ENCODE measurements around the gene RNF103. TPM values are rescaled to one million over a fixed set of nuclear protein-coding genes. Genes with fewer than 3 reads are reported as not detected.

The RNF103 gene
- total RNA-seq, 1 experiment from 2014 or later: 12.4 TPM

- H3K4me3 Mint-ChIP-seq (ENCODE audit: unreplicated experiment): no peak overlapping the region
- no TSS peak for BruUV-seq (replicated peaks)
- POLR2A ChIA-PET: interaction anchor here (0.6 kb wide), 1 partner anchor 63 kb away, joined by 3 read pairs; no protein-coding TSS in a partner anchor
- no peak for DNase-seq (ENCODE audit: unreplicated experiment)
- intact Hi-C loops (cut with micrococcal nuclease): no loop called here
- H3K27me3 Mint-ChIP-seq (ENCODE audit: insufficient read depth, unreplicated experiment): no peaks in the 10 kb centered on the region
- H3K27ac Mint-ChIP-seq (ENCODE audit: low read depth, unreplicated experiment): no peak overlapping the region
- CTCF ChIA-PET: interaction anchor here (0.7 kb wide), 1 partner anchor 897 kb away, joined by 3 read pairs; no protein-coding TSS in a partner anchor
- no peaks in the 10 kb centered on the region for H3K36me3 Mint-ChIP-seq (ENCODE audit: insufficient read depth, unreplicated experiment)
- no peaks in the 10 kb centered on the region for H3K4me1 Mint-ChIP-seq (ENCODE audit: insufficient read depth, unreplicated experiment)
- H3K9me3 Mint-ChIP-seq (ENCODE audit: unreplicated experiment): peaks cover 7% of the 10 kb centered on the region
- no peak for TF ChIP-seq CTCF (IDR thresholded peaks at IDR 0.05; ENCODE audit: unreplicated experiment)
Measured at GRCh38 chr2:86649119-86649947, 25.7 kb upstream of the RNF103 start.

- no peak for TF ChIP-seq CTCF (IDR thresholded peaks at IDR 0.05; ENCODE audit: unreplicated experiment)
- DNase-seq (ENCODE audit: unreplicated experiment): no peak
- intact Hi-C loops (cut with micrococcal nuclease): no loop called here
- CTCF ChIA-PET: interaction anchor here (0.6 kb wide), 1 partner anchor 160 kb away, joined by 3 read pairs; no protein-coding TSS in a partner anchor
- Mint-ChIP-seq H3K4me1 (ENCODE audit: insufficient read depth, unreplicated experiment) (no peaks in the 10 kb centered on the region), H3K36me3 (ENCODE audit: insufficient read depth, unreplicated experiment) (no peaks in the 10 kb centered on the region), H3K27me3 (ENCODE audit: insufficient read depth, unreplicated experiment) (no peaks in the 10 kb centered on the region), H3K27ac (ENCODE audit: low read depth, unreplicated experiment) (no peak overlapping the region), H3K9me3 (ENCODE audit: unreplicated experiment) (peaks cover 7% of the 10 kb centered on the region), H3K4me3 (ENCODE audit: unreplicated experiment) (no peak overlapping the region)
- POLR2A ChIA-PET: interaction anchor here (0.6 kb wide), 1 partner anchor 62 kb away, joined by 3 read pairs; no protein-coding TSS in a partner anchor
- BruUV-seq (replicated peaks): no TSS peak
Measured at GRCh38 chr2:86648681-86649080, 25.0 kb upstream of the RNF103 start.

- ChIA-PET CTCF (no interaction called here), POLR2A (interaction anchor here (1.1 kb wide), 1 partner anchor 58 kb away, joined by 4 read pairs; no protein-coding TSS in a partner anchor)
- no peak for DNase-seq (ENCODE audit: unreplicated experiment)
- no peak for TF ChIP-seq CTCF (IDR thresholded peaks at IDR 0.05; ENCODE audit: unreplicated experiment)
- intact Hi-C loops (cut with micrococcal nuclease): no loop called here
- no peaks in the 10 kb centered on the region for H3K4me1 Mint-ChIP-seq (ENCODE audit: insufficient read depth, unreplicated experiment)
- H3K4me3 Mint-ChIP-seq (ENCODE audit: unreplicated experiment): no peak overlapping the region
- no TSS peak for BruUV-seq (replicated peaks)
- H3K36me3 Mint-ChIP-seq (ENCODE audit: insufficient read depth, unreplicated experiment): no peaks in the 10 kb centered on the region
- H3K9me3 Mint-ChIP-seq (ENCODE audit: unreplicated experiment): peaks cover 7% of the 10 kb centered on the region
- H3K27ac Mint-ChIP-seq (ENCODE audit: low read depth, unreplicated experiment): no peak overlapping the region
- no peaks in the 10 kb centered on the region for H3K27me3 Mint-ChIP-seq (ENCODE audit: insufficient read depth, unreplicated experiment)
Measured at GRCh38 chr2:86646865-86647264, 23.2 kb upstream of the RNF103 start.

GRCh38 chr2:86646329-86646728 lies 22.7 kb upstream of the RNF103 start:
- ChIA-PET CTCF (no interaction called here), POLR2A (interaction anchor here (0.9 to 1.1 kb wide), 2 partner anchors 14 to 59 kb away, joined by 3 to 4 read pairs; no protein-coding TSS in a partner anchor)
- Mint-ChIP-seq H3K36me3 (ENCODE audit: insufficient read depth, unreplicated experiment) (no peaks in the 10 kb centered on the region), H3K4me1 (ENCODE audit: insufficient read depth, unreplicated experiment) (no peaks in the 10 kb centered on the region), H3K9me3 (ENCODE audit: unreplicated experiment) (peaks cover 7% of the 10 kb centered on the region), H3K4me3 (ENCODE audit: unreplicated experiment) (no peak overlapping the region), H3K27me3 (ENCODE audit: insufficient read depth, unreplicated experiment) (no peaks in the 10 kb centered on the region), H3K27ac (ENCODE audit: low read depth, unreplicated experiment) (no peak overlapping the region)
- TF ChIP-seq CTCF (IDR thresholded peaks at IDR 0.05; ENCODE audit: unreplicated experiment): no peak
- BruUV-seq (replicated peaks): no TSS peak
- intact Hi-C loops (cut with micrococcal nuclease): no loop called here
- DNase-seq (ENCODE audit: unreplicated experiment): no peak
